Activated gamma-delta T cell treated with Interleukin-2 at 50 U/mL for 16 hours (primary cell): ENCODE results near the gene POU6F2.

Experiments
- DNase-seq: peaks from one replicate; pipeline ENCODE4 v3.0.0-alpha.2; 2020

Gene POU6F2

DNA sequence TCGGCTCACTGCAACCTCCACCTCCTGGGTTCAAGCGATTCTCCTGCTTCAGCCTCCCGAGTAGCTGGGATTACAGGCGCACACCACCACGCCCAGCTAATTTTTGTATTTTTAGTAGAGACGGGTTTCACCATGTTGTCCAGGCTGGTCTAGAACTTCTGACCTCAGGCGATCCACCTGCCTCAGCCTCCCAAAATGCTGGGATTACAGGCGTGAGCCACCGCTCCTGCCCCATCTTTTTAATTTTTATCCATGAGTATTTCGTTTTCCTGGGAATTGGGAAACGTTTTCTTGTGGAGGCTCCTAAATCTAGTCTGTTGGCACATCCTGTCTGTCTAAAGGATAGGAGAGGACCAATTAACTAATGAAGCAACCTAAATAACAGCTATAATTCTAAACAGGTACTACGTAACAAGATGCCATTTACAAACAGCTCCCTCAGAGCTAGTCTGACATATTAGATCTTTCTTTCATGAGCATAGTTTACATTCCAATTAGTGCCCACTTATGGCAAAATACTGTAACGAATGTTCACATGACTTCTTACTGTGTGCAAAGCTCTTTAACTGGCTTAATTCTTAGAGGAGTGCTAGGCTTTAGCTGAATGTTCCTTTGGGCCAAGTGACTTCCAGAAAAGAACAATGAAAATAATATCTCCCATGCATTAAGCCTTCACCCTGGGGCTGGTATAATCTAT lies 437.5 kb downstream of the POU6F2 start:
- no peak for DNase-seq

DNA sequence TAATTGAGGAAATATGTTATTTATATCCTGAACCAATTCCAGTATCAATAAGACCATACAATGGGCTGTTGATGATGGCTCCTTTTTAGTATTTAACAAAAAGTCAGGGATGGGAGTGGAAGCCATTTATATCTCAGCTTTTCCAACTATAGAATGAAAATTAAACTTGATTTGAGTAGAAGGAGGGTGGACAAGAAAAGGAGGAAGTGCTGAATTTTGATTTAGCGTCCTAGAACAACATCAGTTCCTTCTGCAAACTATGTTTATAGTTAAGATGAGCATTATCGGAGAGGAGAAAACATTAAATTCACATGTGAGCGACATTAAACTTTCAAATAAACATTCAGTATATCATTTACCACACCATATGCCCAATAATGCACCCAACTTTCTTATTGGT lies 439.2 kb downstream of the POU6F2 start:
- DNase-seq: no peak

DNA sequence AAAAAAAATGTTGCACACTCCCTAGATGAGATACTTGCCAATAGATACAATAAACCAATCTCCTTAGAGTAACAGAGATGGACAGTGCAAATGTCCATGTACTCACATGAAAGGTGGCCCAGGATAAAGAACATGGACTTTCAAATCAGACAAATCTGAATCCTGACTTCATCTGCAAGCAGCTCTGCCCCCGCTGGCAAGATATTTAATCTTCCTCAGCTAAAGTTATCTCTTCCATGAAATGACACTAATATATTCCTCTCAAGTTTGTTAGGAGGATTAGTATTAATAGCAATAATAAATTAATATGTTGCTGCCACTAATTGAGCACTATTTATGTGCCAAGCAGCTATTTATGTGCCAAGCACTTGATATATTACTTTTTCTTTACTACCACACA lies 439.9 kb downstream of the POU6F2 start:
- DNase-seq: no peak

DNA sequence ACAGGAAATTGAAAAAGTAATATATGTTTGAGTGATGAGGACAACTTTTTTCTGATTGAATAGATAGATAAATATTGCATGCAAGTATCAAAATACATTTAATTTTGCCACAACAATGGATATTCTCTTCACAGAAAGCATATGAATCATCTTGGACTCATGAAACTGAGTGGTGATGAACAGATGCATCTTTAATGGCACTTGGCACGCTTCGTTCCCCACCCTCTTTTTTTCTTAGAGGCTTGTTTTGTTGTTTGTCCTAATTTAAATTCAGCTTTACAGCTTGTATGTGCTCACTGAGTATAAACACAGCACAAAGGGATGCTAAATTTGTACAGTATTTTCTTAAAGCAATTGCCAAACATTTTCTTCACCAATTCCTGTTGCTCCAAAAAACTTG lies 443.5 kb downstream of the POU6F2 start:
- no peak for DNase-seq

DNA sequence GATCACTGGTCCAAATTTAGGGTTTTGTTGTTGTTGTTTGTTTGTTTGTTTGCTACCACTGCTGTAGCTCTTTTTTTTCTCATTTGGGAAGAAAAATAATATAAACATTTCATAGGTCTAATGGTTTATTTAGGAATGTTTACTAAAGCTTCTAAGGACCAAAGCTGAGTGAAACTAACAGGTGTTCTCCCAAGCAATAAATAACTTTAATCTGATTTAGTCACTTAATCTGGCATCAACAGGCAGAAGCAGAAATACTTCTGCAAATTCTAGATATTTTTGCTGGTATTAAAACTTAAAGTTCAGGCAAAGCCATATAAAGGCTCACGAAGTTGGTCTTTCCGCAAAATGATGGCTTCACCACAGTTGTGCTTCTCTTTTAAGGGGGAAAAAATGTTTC lies 444.0 kb downstream of the POU6F2 start:
- no peak for DNase-seq

DNA sequence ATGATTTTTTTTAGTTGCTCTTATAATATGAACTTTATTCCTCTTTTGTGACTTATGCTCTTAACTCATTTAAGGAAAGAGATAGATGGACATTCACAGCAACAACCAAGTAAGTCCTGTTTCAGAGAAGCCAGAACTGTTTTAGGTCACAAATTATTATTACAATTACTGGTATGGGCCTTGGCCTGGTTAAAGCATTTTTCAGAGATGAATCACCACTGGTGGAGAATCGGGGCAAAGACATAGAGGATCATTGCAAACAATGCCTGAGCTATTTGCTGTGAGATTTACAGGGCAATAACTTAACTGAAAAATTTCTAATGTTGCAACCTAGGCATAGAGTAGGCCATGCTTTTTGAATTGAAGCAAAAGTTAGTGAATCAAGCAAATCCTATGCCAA lies 450.5 kb downstream of the POU6F2 start:
- DNase-seq: no peak

DNA sequence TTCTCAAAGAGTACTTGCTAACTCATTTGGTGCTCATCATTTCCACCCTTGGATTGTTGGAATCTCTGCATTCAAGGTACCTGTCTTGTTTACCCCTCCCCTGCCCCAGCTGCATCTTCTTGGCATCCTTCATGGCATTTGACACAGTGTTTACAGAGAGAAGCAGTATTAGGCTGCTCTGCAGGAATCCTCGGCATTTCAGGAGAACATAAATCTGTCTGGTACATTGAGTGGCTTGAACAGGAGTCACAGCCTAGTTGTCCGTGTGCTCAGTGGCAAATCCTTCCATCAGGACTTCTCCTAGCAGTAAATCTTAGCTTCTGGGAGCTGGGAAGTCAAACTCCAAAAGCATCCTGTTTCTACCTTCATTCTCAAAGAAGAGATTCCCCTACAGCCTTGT lies 451.7 kb downstream of the POU6F2 start:
- DNase-seq: no peak

DNA sequence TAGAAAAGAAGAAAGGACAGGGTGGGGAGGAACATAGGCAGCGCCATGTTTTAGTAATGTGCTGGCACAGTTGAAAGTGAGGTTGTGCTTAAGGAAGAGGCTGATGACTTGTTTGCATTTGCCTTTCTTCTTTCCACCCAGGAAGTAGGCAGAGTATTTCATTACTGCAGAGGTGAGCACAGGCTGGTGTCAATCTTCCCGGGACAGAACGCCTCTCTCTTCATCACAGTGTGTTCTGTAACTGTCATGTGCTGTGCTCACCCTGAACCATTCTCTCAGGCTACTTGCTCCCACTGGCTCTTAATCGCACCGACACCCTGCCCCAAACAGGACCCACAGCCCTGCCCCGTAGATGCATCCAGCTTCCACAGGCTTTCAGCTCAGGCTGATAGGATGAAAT lies 452.7 kb downstream of the POU6F2 start:
- no peak for DNase-seq

DNA sequence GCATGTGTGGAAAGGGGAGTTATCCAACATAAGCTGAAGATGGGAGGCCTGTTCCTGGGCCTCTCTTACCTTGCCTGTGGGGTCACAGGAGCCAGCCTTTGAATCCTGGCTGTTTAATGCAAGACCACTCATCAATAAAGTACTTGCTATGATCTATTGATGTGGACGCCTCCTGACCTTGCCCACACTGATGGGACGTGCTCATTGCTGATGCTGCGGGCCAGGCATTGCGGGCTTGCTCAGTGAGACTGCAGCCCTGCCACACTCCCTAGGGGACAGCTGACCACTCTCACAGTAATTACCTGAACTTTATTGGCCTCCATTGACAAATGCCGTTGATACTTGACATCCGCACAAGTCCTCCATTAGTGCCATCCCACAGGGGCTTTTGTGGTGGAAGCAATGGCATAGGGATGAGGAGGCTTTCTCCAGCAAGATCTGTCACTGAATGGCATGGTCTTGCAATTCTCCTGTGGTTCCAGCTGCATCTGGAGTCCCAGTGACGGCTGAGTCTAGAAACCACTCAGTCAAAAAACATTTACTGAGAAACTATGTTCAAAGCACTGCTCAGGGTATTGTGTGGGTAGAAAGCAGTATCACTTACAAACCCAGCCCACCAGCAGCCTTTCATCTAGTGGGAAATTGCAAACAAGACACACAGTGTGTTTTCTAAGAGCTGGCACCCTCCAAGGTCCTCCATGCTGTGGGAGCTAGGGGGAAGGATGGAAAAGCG lies 453.4 kb downstream of the POU6F2 start:
- no peak for DNase-seq

DNA sequence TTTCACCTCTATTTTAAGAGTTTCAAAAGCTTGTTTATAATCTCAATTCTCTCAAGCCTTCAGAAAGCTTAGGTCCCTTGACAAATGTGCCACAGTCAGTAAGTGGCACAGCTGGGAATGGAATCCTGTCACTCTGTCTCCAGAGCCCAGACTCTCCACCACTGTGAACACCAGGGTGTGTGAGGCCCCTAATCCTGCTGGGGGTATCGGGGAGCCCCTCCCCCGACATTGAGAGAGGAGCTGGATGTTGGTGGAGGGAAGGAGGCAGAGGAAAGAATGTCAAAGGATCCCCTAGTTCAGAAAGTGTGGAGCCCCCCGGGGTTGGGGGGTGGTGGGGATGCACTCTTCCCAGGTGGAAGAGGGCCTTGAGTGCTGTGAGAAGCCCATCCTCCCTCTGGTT lies 454.7 kb downstream of the POU6F2 start:
- DNase-seq: no peak

DNA sequence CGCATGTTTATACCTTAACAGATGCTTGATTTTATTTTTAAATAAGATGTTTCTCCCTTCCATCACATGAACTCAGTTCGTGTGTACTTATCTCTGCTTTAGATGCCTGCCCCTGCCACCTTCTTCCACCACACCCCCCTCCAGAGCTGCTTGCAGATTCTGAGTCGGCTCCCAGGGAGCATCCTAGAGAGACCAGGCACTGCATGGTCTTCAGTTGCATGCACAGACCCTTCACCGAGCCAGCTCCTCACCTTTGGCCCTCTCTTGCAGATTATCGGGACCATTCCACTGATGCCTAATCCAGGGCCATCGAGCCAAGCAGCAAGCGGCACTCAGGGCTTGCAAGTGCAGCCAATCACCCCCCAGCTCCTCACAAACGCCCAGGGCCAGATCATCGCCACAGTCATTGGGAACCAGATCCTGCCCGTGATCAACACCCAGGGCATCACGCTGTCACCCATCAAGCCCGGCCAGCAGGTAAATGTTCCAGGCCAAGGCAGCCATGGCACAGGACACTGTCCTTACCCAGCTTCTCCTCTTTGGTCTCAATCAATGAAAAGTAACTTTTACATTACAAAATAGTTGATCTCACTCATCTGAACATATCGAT lies 455.2 kb downstream of the POU6F2 start:
- DNase-seq: no peak

DNA sequence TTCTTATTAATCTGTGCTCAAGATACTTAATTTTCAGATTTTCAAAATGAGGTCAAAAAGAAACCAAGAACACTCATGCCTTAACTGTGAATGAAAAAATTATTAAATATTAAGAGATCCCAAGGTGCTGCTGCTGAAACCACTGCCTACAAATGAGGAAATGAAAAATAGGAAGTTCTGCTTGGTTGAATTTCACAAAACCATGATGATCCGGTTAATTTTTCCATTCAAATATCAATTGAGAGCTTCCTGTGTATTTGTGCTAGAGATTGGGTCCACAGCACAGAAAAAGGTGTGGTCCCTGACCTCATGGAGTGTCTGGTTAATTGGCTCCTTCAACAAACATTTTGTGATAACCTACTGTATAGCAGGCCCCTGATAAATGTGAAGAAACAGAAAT lies 455.8 kb downstream of the POU6F2 start:
- no peak for DNase-seq

DNA sequence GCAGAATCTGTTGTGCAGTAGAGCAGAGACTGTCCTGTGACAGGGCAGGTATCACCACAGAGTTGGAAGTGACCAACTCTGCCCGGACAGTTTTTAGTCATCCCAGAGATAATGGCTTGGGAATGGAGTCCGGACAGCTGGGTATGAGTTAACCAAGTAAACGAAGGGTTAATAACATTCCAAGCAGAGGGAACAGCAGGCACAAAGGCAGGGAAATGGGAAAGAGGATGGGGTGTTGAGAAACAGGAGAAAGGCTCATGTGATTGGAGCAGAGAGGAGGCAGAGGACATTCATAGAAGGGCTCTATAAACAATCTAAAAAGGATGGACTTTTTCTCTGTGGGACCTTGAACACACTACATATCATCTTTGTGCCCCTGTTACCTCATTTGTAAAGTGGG lies 456.3 kb downstream of the POU6F2 start:
- no peak for DNase-seq

DNA sequence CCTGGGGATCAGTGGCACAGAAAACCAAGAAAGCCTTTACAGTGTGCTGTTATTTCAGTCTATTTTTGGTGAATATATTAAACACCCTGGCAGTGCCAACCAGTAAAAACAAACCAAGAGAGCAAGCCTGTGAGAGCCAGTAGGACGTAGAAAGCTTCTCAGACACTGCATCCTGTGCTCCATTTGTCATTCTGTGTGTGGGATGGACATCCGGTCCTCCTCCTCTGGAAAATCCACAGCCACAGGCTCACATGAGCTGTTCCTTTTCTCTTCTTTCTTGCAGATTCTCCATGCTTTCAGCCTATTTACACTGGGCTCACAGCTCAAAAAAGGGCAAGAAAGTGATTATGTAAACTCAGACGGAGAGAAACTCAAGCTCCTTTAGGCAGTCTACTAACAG lies 468.8 kb downstream of the POU6F2 start:
- no peak for DNase-seq

DNA sequence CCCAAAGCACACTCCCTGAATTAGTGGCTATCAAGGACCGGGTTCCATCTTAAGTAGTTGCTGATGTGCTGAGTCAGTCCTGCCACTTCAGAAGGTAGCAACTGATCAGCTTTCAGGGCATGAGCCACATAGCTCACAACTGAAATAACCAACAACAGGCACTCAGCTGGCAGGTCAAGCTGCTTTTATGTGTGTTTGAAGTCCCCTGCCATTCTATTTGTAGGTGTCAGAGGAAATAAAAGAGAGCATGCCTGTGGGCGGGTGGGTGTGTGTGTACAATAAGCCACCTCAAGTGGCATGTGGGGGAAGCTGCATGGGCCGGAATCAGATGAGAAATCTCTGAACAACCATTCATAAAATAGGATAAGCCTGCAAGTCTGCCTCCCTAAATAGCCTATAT lies 474.2 kb downstream of the POU6F2 start:
- no peak for DNase-seq

DNA sequence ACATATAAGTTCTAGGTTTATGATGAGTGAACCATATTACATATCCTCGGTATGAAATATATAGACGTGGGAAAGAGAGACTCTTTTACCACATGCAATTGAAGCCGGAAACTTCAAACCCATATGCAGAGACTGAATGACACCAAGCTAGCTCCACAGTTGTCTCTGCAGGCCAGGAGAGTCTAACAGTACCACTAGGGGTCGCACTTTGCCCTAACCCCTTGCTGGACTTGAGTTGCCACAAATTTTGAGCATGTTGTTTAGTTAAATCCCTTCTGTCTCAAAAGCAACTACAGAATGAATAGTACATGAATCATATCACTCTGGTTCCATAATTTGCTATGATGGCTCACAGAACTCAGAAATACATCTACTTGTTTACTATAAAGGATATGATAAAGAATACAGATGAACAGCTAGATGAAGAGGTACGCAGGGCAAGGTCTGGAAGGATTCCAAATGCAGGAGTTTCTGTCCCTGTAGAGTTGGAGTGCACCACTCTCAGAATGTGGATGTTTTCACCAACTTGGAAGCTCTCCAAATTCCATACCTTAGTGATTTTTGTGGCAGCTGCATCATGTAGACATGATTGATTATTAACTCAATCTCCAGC lies 476.1 kb downstream of the POU6F2 start:
- DNase-seq: peak; percentile 39

DNA sequence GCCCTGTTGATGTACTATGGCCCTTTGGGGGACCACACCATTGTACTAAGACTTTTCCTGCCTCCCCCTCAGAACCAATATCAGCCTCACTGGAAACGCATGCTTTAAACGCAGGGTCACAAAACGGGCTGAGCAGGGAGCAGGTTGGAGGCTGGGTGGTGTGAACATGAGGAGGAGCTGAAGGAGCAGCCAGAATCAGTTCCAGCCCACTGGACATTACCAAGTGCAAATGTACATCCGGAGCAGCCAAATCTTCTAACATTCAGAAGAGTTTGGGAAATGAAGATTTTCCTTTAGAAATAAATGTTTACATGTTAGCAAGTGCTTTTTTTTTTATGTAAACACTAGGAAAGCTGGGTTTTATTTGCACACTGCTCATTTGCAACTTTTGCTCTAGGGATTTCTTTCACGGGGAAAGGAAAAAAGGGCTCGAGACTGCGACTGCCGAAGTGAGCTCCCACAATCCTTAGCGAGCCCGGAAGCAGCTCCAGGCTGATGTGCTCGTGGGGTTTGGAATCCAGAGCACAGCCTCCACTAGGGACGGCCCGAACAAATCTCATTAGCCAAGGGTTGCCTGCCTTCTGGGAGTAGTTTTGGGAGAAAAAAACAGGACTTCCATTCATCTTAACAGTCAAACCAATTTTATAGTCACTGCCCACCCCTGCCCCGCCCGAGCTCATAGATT lies 480.5 kb downstream of the POU6F2 start:
- no peak for DNase-seq

DNA sequence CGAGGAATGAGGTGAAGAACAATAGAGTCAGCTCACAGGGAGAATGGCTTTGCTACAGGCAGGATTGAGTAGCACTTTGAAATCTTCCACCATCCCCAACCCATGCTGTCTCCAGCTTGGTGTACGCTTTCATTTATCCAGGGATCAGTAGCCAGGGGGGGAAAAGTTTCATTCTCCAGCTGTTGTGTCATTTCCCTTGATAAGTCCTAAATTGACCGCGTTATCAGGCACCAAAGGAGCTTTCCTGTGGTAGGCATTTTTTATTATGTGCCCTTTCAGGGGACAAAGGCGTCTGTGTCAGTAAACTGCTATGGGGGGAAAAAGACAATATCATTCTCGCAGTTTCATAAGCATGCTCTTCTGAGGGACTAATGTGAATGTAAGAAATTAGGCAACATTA lies 481.9 kb downstream of the POU6F2 start:
- no peak for DNase-seq

DNA sequence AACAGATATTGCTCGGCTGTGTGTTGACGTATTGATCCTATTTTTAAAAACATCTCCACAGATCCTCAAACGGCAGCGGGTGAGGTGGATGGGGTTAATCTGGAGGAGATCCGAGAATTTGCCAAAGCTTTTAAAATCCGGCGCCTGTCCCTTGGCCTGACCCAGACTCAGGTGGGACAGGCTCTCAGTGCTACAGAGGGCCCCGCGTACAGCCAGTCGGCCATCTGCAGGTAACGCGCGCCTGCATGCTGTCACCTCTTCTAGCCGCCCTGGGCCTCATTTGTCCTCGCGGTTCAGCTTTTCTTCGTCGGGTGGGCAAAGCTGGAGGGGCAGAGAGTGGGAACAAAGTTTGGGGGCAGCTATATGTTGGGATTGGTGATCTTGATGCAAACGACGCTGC lies 482.8 kb downstream of the POU6F2 start:
- no peak for DNase-seq

DNA sequence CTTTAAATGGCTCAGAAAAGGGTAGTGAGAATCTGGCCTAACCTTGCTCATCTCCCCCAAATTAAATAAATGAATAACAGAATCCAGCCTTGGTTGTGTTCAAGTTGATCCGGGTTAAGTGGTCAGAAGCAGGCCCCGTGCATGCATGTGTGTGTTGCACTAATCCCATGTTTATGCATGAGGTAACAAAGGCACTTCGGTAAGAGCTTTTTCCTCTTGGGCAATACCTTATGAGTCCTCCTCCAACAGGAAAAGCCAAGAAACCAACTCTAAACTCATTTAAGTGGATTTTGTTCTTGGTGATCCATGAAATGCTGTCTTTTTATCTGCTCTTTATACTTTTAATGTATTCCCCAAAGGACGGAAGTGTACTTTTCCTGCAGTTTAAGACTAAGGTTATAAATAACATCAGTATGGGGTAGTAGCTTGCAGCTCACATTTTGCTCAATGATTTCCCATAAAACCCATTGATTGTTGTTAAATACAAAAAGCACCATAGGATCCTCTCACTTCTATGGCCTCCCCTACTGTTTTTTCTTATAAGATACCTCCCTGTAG lies 483.6 kb downstream of the POU6F2 start:
- DNase-seq: no peak

DNA sequence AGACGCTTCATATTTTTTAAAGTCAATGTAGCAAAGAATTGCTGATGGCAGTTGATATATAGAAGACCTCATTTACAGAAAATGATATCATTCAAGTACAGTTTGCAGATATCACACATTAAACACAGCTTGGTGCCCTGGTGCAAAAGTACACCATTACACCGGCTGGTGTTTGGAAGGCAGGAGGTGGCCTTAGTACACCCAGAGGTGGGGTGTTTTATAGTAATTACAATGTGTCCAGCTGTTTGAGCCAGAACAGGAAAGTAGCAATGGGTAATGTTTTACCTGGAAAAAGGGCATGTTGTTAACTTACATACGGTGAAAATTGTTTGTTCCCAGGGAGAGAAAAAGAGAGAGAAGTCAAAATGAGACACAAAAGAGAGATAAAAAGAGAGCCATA lies 485.5 kb downstream of the POU6F2 start:
- no peak for DNase-seq

DNA sequence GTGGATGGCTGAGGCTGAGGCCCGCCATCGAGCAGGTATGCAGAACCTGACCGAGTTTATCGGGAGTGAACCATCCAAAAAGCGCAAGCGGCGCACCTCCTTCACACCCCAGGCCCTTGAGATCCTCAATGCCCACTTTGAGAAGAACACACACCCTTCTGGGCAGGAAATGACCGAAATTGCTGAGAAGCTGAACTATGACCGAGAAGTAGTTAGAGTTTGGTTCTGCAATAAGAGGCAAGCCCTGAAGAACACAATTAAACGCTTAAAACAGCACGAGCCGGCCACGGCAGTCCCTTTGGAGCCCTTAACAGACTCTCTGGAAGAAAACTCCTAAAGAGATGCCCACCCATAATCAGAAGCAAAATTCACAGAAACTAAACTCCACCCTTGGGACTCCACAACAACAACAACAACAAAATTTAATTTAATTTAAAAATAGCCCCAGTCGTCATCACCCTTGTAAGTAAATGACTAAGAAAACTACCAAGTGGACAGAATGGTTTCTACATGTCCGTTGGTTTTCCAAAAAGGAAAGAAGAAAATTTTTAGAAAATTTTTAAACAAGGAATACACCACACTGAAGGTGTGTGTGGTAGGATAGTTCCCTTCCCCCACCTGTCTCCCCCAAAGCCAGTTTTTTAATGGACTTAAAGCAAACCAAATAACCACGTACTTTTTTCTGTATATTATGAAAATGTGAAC lies 486.8 kb downstream of the POU6F2 start:
- no peak for DNase-seq
